Stomach (tissue), 4 donors: ENCODE data around the gene CEP112.

Experiments
- EP300 ChIP-seq: sonication (generic); formaldehyde crosslinking; IDR thresholded peaks from one replicate; pipeline ENCODE4 v1.6.1; 2017; ENCODE audit warnings: antibody characterized with exemption
- TF ChIP-seq, protein P1 (sequence below), 7 experiments: fragments of 450-650 bp in 4 of 7; fragments of 200-600 bp in 3 of 7; sonication (generic) in 3 of 7; IDR thresholded peaks; one replicate each; pipeline ENCODE4 v1.5.1; 2016 to 2019; ENCODE audit warnings: antibody characterized with exemption in 7 of 7, control low read depth in 2 of 7, mild to moderate bottlenecking in 1 of 7

DNA sequence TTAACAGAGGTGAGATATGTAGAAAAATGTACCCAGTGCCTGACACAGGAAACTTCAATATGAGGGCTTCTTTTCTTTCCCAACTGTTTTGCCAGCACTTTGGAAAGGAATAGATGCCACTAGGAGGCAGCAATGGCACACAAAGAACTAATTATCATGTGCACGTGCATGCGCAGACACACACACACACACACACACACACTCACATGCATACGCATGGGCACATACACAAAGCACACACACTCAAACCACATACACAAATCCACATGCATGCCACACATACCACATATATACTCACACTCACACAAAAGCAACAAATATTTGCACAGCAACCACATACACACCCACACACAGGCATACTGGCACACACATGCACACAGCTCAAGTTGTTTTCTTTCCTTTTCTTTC lies 8.8 kb upstream of the CEP112 start:
- TF ChIP-seq, protein P1, sequence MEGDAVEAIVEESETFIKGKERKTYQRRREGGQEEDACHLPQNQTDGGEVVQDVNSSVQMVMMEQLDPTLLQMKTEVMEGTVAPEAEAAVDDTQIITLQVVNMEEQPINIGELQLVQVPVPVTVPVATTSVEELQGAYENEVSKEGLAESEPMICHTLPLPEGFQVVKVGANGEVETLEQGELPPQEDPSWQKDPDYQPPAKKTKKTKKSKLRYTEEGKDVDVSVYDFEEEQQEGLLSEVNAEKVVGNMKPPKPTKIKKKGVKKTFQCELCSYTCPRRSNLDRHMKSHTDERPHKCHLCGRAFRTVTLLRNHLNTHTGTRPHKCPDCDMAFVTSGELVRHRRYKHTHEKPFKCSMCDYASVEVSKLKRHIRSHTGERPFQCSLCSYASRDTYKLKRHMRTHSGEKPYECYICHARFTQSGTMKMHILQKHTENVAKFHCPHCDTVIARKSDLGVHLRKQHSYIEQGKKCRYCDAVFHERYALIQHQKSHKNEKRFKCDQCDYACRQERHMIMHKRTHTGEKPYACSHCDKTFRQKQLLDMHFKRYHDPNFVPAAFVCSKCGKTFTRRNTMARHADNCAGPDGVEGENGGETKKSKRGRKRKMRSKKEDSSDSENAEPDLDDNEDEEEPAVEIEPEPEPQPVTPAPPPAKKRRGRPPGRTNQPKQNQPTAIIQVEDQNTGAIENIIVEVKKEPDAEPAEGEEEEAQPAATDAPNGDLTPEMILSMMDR (IDR thresholded peaks at IDR 0.05): peak in 4 of 7 experiments; percentile 25 to 83 (median 64)
- no peak for TF ChIP-seq EP300
